GM15510 (cell line): Measurements from ENCODE around the gene TFCP2L1.

Experiments used
- POLR2A ChIP-seq: IDR thresholded peaks from 3 replicates; pipeline ENCODE4 v1.6.1; 2011; ENCODE audit warnings: borderline replicate concordance; ENCODE audit not compliant: insufficient read length; ENCODE audit errors: extremely low read depth

Gene TFCP2L1

DNA sequence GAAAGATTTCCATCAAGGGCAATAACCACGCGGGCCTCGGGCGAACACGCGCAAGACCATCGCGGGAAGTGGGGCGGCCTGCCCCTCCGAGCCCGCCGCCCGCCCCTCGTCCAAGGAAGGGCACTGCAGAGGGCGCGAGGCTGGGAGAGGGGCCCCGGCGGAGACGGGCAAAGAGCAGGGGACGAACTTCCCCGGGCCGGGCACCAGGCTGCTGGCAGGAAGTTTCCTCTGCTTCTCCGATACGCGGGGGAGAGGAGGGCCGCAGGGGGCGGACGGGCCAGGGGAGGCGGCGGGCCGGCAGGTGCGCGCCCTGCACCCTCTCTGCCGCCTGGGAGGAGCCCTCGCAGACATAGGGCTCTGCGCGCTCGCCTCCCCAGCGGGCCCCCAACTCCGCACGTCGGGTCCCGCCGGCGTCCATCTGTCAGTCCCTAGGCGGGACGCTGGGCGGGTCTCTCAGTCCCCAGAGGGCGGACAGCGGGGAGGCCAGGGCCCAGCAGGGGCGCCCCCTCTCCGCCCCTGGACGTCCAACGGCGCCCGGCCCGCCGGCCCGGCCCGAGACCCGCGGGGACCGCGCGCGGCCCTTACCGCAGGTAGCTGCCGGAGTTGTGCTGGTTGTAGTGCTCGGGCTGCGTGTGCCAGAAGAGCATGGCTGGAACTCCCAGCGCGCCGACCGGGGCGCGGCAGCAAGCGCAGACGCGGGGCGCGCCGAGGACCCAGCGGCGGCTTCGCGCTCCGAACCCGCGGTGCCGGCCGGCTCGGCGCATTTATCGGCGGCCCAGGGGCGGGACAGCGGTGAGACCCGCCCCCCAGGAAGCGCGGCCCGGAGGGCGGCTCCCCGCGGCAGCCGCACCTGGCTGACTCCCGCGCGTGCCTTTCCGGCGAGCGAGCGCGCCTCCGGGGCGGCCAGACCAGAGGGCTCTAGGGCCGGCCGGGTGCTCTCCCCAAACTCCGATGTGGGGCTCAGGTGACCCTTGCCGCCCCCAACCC lies at the start of gene TFCP2L1:
TSS of gene TFCP2L1 (minus strand) at position 740 of the 987 bp plus-strand sequence. CDS start at position 647, 93 bp downstream.
- TF ChIP-seq POLR2A: no peak

- TF ChIP-seq POLR2A: no peak
Observed at GRCh38 chr2:121333834-121334558, 49.0 kb upstream of the TFCP2L1 start.

DNA sequence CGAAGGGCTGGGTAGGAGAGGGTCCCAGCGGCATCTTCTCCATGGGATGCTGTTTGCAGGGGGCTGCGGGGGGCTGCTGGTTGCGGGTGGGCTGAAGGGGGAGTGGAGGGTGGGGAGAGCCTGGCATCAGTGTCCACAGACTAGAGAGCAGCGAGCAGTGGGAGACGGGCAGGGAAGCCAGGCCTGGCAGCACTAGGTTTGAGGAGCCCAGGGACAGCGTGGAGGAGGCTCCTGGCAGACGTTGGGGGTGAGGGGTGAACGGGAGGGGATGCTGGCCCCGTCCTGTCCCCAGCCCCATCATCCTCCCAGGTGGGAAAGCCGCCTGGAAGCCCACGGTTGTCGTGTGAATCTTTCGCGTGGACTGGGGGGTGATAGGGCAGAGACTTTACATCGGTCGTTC lies 48.2 kb upstream of the TFCP2L1 start:
- no peak for TF ChIP-seq POLR2A

DNA sequence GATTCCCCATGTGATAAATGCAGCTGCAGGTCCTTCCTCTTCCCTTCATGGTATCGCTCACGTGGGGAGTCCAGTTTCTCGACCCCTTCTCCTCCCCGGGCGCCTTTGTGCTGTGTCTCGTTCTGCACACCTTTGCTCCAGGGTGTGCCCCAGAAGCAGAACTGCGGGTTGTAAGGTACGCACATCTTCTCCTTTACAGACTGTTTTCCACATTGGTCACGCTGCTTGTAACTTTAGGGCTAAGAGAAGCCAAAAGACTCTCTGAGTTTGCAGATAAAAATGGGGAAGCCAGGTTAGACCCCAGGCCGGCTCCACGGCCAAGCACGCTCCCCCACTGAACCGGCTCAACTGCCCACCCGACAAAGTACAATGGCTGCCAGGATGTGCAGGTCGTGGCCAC lies 45.9 kb upstream of the TFCP2L1 start:
- TF ChIP-seq POLR2A: no peak

DNA sequence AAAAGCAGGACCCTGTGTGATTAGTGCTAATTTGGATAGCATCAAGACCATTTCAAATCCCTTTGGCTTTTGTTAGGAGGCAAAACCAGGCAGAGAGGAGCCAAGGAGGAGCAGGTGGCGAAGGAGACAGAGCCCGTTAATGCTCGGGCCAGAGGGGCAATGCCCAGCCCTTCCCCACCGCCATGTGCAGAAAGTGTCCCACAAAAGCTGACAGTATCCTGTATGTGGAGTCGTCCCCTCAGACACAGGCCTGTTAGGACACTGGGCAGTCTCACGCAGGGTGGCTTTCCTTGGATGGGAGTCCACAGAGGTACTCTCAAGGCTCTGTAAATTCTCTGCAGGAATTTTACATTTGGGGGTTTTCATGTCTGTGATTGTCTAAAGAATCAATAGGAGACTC lies 44.8 kb upstream of the TFCP2L1 start:
- TF ChIP-seq POLR2A: no peak

GRCh38 chr2:121326628-121327027 lies 41.6 kb upstream of the TFCP2L1 start:
- TF ChIP-seq POLR2A: no peak

GRCh38 chr2:121324601-121325000 lies 39.6 kb upstream of the TFCP2L1 start:
- TF ChIP-seq POLR2A: no peak

DNA sequence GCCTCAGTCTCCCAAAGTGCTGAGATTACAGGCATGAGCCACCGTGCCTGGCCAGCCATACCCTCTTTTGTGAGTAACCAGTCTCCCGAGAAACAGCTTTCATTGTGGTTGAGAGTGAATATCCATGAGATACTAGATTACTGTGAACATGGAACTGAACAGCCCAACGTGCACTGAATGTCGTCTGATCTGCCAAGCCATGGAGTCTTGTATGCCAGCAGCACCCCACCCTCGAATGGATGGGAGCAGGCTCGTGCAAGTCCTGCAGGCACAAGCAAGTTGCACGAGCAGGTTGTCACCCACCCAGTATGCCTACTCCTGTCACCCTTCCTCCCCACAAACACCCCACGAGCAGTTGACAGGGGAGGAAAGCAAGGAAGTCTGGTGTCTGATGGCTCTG lies 36.5 kb upstream of the TFCP2L1 start:
- TF ChIP-seq POLR2A: no peak

DNA sequence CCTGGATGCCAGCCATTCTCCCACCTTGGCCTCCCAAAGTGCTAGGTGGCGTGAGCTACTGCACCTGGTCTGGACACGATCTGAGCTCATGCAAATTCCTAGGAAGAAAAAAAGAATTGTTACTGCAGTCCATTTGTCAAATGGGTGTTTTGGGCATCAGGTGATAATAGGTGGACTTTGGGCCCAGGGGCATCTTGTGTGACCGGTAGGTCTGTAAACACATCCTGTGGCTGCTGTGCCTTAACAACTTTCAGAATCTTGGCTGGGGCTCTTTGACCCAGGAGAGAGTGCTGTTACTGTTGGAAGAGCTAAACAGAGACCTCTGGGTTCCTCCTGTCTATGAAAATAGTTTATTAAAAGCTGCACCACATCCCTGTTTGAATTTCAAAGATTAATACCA lies 34.9 kb upstream of the TFCP2L1 start:
- no peak for TF ChIP-seq POLR2A

- no peak for TF ChIP-seq POLR2A
Observed at GRCh38 chr2:121316986-121317385, 32.0 kb upstream of the TFCP2L1 start.

- no peak for TF ChIP-seq POLR2A
Observed at GRCh38 chr2:121309801-121310200, 24.8 kb upstream of the TFCP2L1 start.

DNA sequence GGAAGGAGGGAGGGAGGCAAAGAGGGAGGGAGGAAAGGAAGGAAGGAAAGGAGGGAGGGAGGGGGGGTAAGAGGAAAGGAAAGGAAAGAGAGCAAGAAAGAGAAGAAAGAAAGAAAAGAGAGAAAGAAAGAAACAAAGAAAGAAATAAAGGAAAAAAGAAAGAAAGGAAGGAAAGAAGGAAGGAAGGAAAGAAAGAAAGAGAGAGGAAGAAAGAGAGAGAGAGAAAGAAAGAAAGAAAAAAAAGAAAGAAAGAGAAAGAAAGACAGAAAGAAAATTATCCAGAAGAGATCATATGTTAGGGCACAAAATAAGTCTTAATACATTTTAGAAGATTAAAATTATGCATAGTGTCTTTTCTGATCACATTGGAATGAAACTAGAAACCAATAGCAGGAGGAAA lies 24.3 kb upstream of the TFCP2L1 start:
- TF ChIP-seq POLR2A: no peak

DNA sequence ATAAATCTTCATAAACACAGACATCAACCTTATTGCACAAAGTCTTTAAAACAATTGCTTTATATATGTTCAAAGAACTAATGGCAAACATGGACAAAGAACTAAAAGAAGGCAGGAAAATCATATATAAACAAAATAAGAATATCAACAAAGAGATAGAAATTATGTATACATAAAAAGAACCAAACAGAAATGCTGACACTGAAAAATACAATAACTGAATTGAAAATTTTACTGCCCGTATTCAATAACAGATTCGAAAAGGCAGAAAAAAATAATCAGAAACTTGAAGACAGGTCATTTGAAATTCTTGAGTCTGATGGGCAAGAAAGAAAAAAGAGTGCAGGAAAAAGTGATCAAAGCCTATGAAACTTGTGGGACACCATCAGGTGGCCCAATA lies 22.0 kb upstream of the TFCP2L1 start:
- TF ChIP-seq POLR2A: no peak

DNA sequence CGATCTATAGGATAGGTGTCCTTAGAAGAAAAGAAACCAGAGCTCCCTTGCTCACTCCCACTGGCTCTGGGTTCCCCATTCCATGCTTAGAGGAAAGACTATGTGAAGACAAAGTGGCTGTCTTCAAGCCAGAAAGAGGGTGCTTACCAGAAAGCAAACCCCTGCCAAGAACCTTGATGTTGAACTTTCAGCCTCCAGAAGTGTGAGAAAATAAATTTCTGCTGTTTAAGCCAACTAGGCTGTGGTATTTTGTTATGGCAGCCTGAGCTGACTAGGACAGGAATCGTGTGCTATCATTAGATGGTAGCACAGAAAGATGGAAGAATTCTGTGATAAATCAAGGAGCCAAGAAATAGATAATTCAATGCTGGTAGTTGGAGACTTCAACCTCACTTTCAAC lies 19.9 kb upstream of the TFCP2L1 start:
- no peak for TF ChIP-seq POLR2A

GRCh38 chr2:121303531-121304263 lies 18.7 kb upstream of the TFCP2L1 start:
- TF ChIP-seq POLR2A: no peak
